Transverse colon (tissue), 4 donors: ENCODE data around the gene GABARAPL2. TPM values are rescaled to one million over a fixed set of nuclear protein-coding genes. Genes with fewer than 3 reads are reported as not detected.

ENCODE experiments used
- DNase-seq: peaks from one replicate; pipeline ENCODE4 v3.0.0-alpha.2; 2019
- H3K27ac ChIP-seq, 4 donors: fragments of 200-600 bp; sonication (generic); 2 replicates each; pipeline ENCODE4 v1.5.1; 2016 to 2018; ENCODE audit warnings: inconsistent platforms in 4 of 4
- H3K27me3 ChIP-seq: fragments of 200-600 bp; sonication (generic); 2 replicates; pipeline ENCODE4 v1.5.1; 2017; ENCODE audit warnings: inconsistent platforms
- H3K36me3 ChIP-seq, 4 donors: fragments of 200-600 bp; sonication (generic); 2 replicates each; pipeline ENCODE4 v1.5.1; 2017 to 2019; ENCODE audit warnings: inconsistent platforms in 4 of 4
- H3K4me1 ChIP-seq, 4 donors: fragments of 200-600 bp; sonication (generic); 2 replicates each; pipeline ENCODE4 v1.5.1; 2017 to 2020; ENCODE audit warnings: inconsistent platforms in 4 of 4
- H3K4me3 ChIP-seq, 4 donors: fragments of 200-600 bp; sonication (generic); 1 replicate in 1 of 4; 2 replicates in 3 of 4; pipeline versions ENCODE4 v1.5.1 to v1.6.1; 2017 to 2019; ENCODE audit warnings: inconsistent platforms in 4 of 4
- H3K9me3 ChIP-seq, 2 donors: fragments of 200-600 bp; sonication (generic); 2 replicates each; pipeline ENCODE4 v1.5.1; 2017 to 2019; ENCODE audit warnings: inconsistent platforms in 2 of 2
- EP300 ChIP-seq: sonication (generic); formaldehyde crosslinking; IDR thresholded peaks from one replicate; pipeline ENCODE4 v1.6.1; 2017; ENCODE audit warnings: antibody characterized with exemption, low read depth
- POLR2A ChIP-seq: fragments of 450-650 bp; IDR thresholded peaks from one replicate; pipeline ENCODE4 v1.6.1; 2016; ENCODE audit warnings: antibody characterized with exemption, mild to moderate bottlenecking, moderate library complexity
- POLR2AphosphoS5 ChIP-seq, 3 donors: sonication (generic); formaldehyde crosslinking; IDR thresholded peaks; one replicate each; pipeline ENCODE4 v1.6.1; 2016; ENCODE audit warnings: antibody characterized with exemption in 3 of 3
- WGBS, 2 donors: methylation state at CpG; one replicate each; pipeline ENCODE4 v1.1.5; 2018; ENCODE audit warnings: low coverage in 1 of 2; 5-methylcytosine and 5-hydroxymethylcytosine counted together
- in situ Hi-C, 4 donors: fragments of 200-750 bp; cut with MboI; loops; one replicate each; pipeline versions ENCODE4 v1.15.0 to v1.15.1; 2017; ENCODE audit warnings: low sequenced_read_pairs in 3 of 4, low pct_ligation_motif_present in 1 of 4, low pct_unique_long_range_greater_than_20kb in 1 of 4
- intact Hi-C: fragments of 100-400 bp; cut with DNase I; formaldehyde crosslinking; loops from one replicate; pipeline ENCODE4 v1.15.1; 2023; ENCODE audit warnings: low total_unique reads
- total RNA-seq, 4 donors: library from RNA; depleted of rRNA; stranded (reverse); fragments of >200 nt; gene quantifications; one replicate each; pipeline ENCODE4 v1.1.0, GENCODE V29; 2016
- TF ChIP-seq, protein P1 (sequence below), 5 experiments: fragments of 200-600 bp in 3 of 5; fragments of 450-650 bp in 2 of 5; sonication (generic) in 3 of 5; IDR thresholded peaks; 1 replicate in 2 of 5; 2 replicates in 3 of 5; pipeline ENCODE4 v1.5.1; 2016 to 2017; ENCODE audit warnings: antibody characterized with exemption in 5 of 5, inconsistent platforms in 3 of 5, mild to moderate bottlenecking in 2 of 5, moderate library complexity in 1 of 5

The GABARAPL2 gene
- total RNA-seq, 4 donors from 2014 or later: 40.0 to 128 (median 81.3) TPM

DNA sequence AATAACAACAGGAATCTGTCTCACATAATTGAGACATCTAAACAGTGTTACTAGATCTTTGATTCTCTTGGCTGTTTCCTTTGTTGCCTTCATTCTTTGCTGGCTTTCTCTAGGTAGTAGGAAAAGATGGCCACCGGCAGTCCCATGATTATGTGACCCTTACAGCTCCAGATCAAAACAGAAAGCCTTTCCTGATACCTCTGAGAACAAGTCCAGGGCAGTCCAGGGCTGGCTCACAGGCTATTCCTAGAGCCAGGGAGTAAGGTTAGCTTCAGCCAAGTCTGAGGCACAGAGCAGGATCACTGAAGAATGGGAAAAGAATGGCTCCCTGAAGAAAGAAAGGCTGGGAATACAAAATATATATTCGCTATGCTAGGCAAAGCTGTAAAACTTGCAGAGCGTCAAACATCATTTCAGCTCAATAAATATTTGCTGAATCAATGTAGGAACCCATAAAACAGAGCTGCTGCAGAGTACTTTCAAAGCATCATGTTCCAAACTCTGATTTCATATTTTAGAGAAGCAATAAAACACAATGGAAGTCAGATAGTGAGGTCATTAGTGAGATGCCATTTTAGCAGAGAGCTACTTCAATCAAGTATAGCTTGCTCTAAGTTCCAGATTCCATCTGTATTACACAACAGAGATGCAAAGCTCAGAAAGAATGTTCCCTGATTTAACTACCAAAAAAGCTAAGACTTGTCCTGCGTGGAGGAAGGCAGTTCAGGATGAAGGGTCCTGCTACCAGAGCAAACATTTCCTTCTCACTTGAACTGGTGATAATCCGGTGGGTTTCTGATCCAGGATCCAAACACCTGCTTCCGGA lies 33.5 kb downstream of the GABARAPL2 start:
- Histone ChIP-seq H3K4me3 (no peak overlapping the region), H3K4me1 (peaks cover 0 to 5% (median 0%) of the 10 kb centered on the region in 4 donors), H3K9me3 (no peaks in the 10 kb centered on the region), H3K27ac (peak overlapping the region; percentile 45 to 68 (median 54)), H3K36me3 (peaks cover 0 to 32% (median 10%) of the 10 kb centered on the region in 4 donors), H3K27me3 (no peaks in the 10 kb centered on the region)
- intact Hi-C loops (no loop called here), in situ Hi-C loops (no loop called here)
- WGBS, 2 donors: 37 to 64% methylated on average over 2 to 6 of the region's 6 CpGs
- TF ChIP-seq POLR2AphosphoS5 (IDR thresholded peaks at IDR 0.05): no peak
- TF ChIP-seq, protein P1, sequence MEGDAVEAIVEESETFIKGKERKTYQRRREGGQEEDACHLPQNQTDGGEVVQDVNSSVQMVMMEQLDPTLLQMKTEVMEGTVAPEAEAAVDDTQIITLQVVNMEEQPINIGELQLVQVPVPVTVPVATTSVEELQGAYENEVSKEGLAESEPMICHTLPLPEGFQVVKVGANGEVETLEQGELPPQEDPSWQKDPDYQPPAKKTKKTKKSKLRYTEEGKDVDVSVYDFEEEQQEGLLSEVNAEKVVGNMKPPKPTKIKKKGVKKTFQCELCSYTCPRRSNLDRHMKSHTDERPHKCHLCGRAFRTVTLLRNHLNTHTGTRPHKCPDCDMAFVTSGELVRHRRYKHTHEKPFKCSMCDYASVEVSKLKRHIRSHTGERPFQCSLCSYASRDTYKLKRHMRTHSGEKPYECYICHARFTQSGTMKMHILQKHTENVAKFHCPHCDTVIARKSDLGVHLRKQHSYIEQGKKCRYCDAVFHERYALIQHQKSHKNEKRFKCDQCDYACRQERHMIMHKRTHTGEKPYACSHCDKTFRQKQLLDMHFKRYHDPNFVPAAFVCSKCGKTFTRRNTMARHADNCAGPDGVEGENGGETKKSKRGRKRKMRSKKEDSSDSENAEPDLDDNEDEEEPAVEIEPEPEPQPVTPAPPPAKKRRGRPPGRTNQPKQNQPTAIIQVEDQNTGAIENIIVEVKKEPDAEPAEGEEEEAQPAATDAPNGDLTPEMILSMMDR (IDR thresholded peaks at IDR 0.05): no peak
- DNase-seq: no peak

- Histone ChIP-seq H3K4me1 (peaks cover 0 to 5% (median 0%) of the 10 kb centered on the region in 4 donors), H3K27me3 (no peaks in the 10 kb centered on the region), H3K27ac (no peak overlapping the region), H3K36me3 (peaks cover 0 to 49% (median 12%) of the 10 kb centered on the region in 4 donors), H3K9me3 (no peaks in the 10 kb centered on the region), H3K4me3 (no peak overlapping the region)
- no peak for TF ChIP-seq POLR2A
- TF ChIP-seq, protein P1 (IDR thresholded peaks at IDR 0.05): no peak
- TF ChIP-seq EP300: no peak
- no peak for TF ChIP-seq POLR2AphosphoS5 (IDR thresholded peaks at IDR 0.05)
- in situ Hi-C loops (no loop called here), intact Hi-C loops (no loop called here)
- 95 to 100% methylated on average over 1 to 4 of the region's 4 CpGs for WGBS, 2 donors
- DNase-seq: no peak
These were observed 37.1 kb downstream of the GABARAPL2 start for GRCh38 chr16:75603241-75603640.

GRCh38 chr16:75606507-75606906 lies 40.3 kb downstream of the GABARAPL2 start:
- no peaks in the 10 kb centered on the region for H3K27me3 ChIP-seq
- no peak for DNase-seq
- intact Hi-C loops (no loop called here), in situ Hi-C loops (no loop called here)
- no peak for TF ChIP-seq POLR2AphosphoS5 (IDR thresholded peaks at IDR 0.05)
- TF ChIP-seq, protein P1 (IDR thresholded peaks at IDR 0.05): no peak
- no peak for TF ChIP-seq POLR2A
- no peak for TF ChIP-seq EP300
- H3K4me3 ChIP-seq: no peak overlapping the region
- H3K27ac ChIP-seq: no peak overlapping the region
- H3K36me3 ChIP-seq: peaks cover 0 to 66% (median 18%) of the 10 kb centered on the region in 4 donors
- 100% methylated on average over 1 of the region's 1 CpG; no CpG with 5 or more reads in 1 of the 2 donors for WGBS, 2 donors
- no peaks in the 10 kb centered on the region for H3K4me1 ChIP-seq
- no peaks in the 10 kb centered on the region for H3K9me3 ChIP-seq

DNA sequence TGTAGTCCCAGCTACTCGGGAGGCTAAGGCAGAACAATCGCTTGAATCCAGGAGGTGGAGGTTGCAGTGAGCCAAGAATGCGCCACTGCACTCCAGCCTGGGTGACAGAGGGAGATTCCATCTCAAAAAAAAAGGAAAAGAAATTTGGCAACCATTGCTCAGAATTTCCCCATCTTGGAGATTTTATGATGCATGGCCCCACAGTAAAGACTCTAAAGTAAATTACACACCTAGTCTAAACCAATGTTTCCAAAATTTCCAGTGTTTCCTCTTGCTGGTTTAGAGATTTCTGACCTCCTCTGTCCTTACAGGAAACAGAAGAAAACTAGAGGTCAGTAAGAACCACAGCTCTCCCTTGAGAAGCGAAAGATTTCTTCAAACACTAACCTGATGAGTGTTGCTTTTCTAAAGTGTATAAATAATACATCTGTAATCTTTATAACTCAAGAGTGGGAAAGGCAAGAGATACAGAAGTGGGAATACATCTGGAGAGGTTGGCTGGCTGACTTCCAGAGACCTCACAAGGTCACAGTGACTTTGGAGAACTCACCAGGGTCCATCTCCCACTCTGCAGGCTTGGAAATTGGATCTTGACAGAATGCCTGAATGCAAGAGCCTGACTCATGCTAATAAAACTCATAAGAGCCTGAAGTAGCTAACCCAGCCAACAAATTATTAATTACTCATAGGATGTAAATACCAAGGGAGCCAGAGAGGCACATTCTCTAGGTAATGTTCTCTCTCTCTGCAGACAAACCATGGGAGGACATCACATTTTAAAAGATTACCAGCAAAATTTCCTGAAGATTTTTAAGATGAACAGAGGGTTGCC lies 48.1 kb downstream of the GABARAPL2 start:
- Histone ChIP-seq H3K27me3 (no peaks in the 10 kb centered on the region), H3K4me1 (no peaks in the 10 kb centered on the region), H3K4me3 (no peak overlapping the region), H3K36me3 (peaks cover 0 to 50% (median 10%) of the 10 kb centered on the region in 4 donors), H3K9me3 (no peaks in the 10 kb centered on the region), H3K27ac (no peak overlapping the region)
- in situ Hi-C loops: no loop called here
- intact Hi-C loops: no loop called here
- 93 to 99% methylated on average over 1 to 4 of the region's 4 CpGs for WGBS, 2 donors
- no peak for DNase-seq
- TF ChIP-seq POLR2AphosphoS5 (IDR thresholded peaks at IDR 0.05) (no peak), EP300 (no peak), POLR2A (no peak)
- TF ChIP-seq, protein P1 (IDR thresholded peaks at IDR 0.05): no peak
